Measurements from ENCODE around the gene FBXO22.

- TF ChIP-seq REST (IDR thresholded peaks at IDR 0.05; ENCODE audit: low read depth) (no peak), RAD21 (IDR thresholded peaks at IDR 0.05; ENCODE audit: low read depth) (no peak), CEBPB (IDR thresholded peaks at IDR 0.05) (no peak), CREB1 (IDR thresholded peaks at IDR 0.05; ENCODE audit: low read depth) (no peak)
Measured at GRCh38 chr15:75925440-75925839, 21.8 kb downstream of the FBXO22 start.
